Activated CD8-positive, alpha-beta T cell treated with anti-CD3 and anti-CD28 coated beads, Interleukin-2, amount 10 ng/mL, durations not matched to agents 7 days and 5 days (primary cell): Measurements from ENCODE around the gene ZNF3. TPM values are rescaled to one million over a fixed set of nuclear protein-coding genes. Genes with fewer than 3 reads are reported as not detected.

ENCODE experiments used
- ATAC-seq: fragments of 150-1000 bp; cut with Tn5 transposase; one replicate; pipeline ENCODE4 v1.10.0; 2021; ENCODE audit warnings: moderate library complexity
- CTCF ChIA-PET: fragments of 350-600 bp; sonication (Branson Sonifier 250); formaldehyde crosslinking; loops from one replicate; lab custom pipeline; 2021; ENCODE audit warnings: antibody characterized with exemption; lab: Charles Lee
- POLR2A ChIA-PET: fragments of 350-600 bp; sonication (Branson Sonifier 250); formaldehyde crosslinking; loops from one replicate; lab custom pipeline; 2021; ENCODE audit warnings: antibody characterized with exemption; lab: Charles Lee
- DNase-seq: peaks from one replicate; pipeline ENCODE4 v3.0.0-alpha.2; 2020
- H3K27ac Mint-ChIP-seq: one replicate; pipeline ENCODE4 v1.8.0; 2021; ENCODE audit warnings: mild to moderate bottlenecking, mixed read lengths
- H3K27me3 Mint-ChIP-seq: one replicate; pipeline ENCODE4 v1.8.0; 2021; ENCODE audit warnings: low read depth, mixed read lengths
- H3K36me3 Mint-ChIP-seq: one replicate; pipeline ENCODE4 v1.8.0; 2021; ENCODE audit warnings: low read depth, mixed read lengths
- H3K4me1 Mint-ChIP-seq: one replicate; pipeline ENCODE4 v1.8.0; 2021; ENCODE audit warnings: low read depth, mixed read lengths
- H3K4me3 Mint-ChIP-seq: one replicate; pipeline ENCODE4 v1.8.0; 2021; ENCODE audit warnings: mild to moderate bottlenecking, mixed read lengths
- H3K9me3 Mint-ChIP-seq: one replicate; pipeline ENCODE4 v1.8.0; 2022; ENCODE audit warnings: mixed read lengths; ENCODE audit not compliant: insufficient read depth
- total RNA-seq, 2 experiments: library from RNA; stranded (reverse); gene quantifications; one replicate each; pipeline ENCODE4 v1.2.3, GENCODE V29; 2021

Gene ZNF3
- total RNA-seq, 2 experiments from 2014 or later, result 20.9 to 21.8 TPM

- ATAC-seq, result no peak
- H3K4me3 Mint-ChIP-seq, result peak overlapping the region; percentile 19
- CTCF ChIA-PET, result no interaction called here
- peak overlapping the region; percentile 25 for H3K27ac Mint-ChIP-seq
- POLR2A ChIA-PET, result interaction anchor here (1.0 to 1.9 kb wide), 2 partner anchors 14 to 72 kb away, joined by 3 to 7 read pairs; partner anchors contain the start of genes AP4M1 and MCM7
- no peaks in the 10 kb centered on the region for H3K9me3 Mint-ChIP-seq
- H3K36me3 Mint-ChIP-seq, result peaks cover 20% of the 10 kb centered on the region
- peaks cover 3% of the 10 kb centered on the region for H3K27me3 Mint-ChIP-seq
- peaks cover 45% of the 10 kb centered on the region for H3K4me1 Mint-ChIP-seq
- DNase-seq, result no peak
Measured at GRCh38 chr7:100087055-100087750, 5.7 kb upstream of the ZNF3 start.

- no peak overlapping the region for H3K4me3 Mint-ChIP-seq
- no peak overlapping the region for H3K27ac Mint-ChIP-seq
- peaks cover 3% of the 10 kb centered on the region for H3K36me3 Mint-ChIP-seq
- peaks cover 37% of the 10 kb centered on the region for H3K4me1 Mint-ChIP-seq
- CTCF ChIA-PET, result interaction anchor here (0.9 to 1.7 kb wide), 3 partner anchors 45 to 172 kb away, joined by 3 to 8 read pairs (median 4); no protein-coding TSS in a partner anchor
- no peak for DNase-seq
- H3K9me3 Mint-ChIP-seq, result no peaks in the 10 kb centered on the region
- POLR2A ChIA-PET, result interaction anchor here (1.3 kb wide), 1 partner anchor 10 kb away, joined by 3 read pairs; no protein-coding TSS in a partner anchor
- ATAC-seq, result no peak
- H3K27me3 Mint-ChIP-seq, result peaks cover 3% of the 10 kb centered on the region
Measured at GRCh38 chr7:100085515-100085914, 4.0 kb upstream of the ZNF3 start.

GRCh38 chr7:100082978-100083377, 1.5 kb upstream of the ZNF3 start:
- POLR2A ChIA-PET, result interaction anchor here (0.6 to 3.0 kb wide), 9 partner anchors 12 to 524 kb away, joined by 3 to 19 read pairs (median 4); partner anchors contain the start of genes AP4M1, MBLAC1, MCM7 and TRIM4
- ATAC-seq, result no peak
- H3K36me3 Mint-ChIP-seq, result peaks cover 9% of the 10 kb centered on the region
- DNase-seq, result no peak
- no peaks in the 10 kb centered on the region for H3K9me3 Mint-ChIP-seq
- peaks cover 31% of the 10 kb centered on the region for H3K4me1 Mint-ChIP-seq
- peak overlapping the region; percentile 82 for H3K27ac Mint-ChIP-seq
- CTCF ChIA-PET, result interaction anchor here (0.8 to 2.0 kb wide), 17 partner anchors 10 to 451 kb away, joined by 3 to 10 read pairs (median 4); partner anchors contain the start of genes AP4M1, TRIM4, ZKSCAN1 and ZSCAN21
- peaks cover 3% of the 10 kb centered on the region for H3K27me3 Mint-ChIP-seq
- H3K4me3 Mint-ChIP-seq, result peak overlapping the region; percentile 83

- ATAC-seq (no peak), DNase-seq (no peak)
- Mint-ChIP-seq H3K4me3 (peak overlapping the region; percentile 83), H3K36me3 (peaks cover 21% of the 10 kb centered on the region), H3K27ac (peak overlapping the region; percentile 72), H3K27me3 (peaks cover 3% of the 10 kb centered on the region), H3K4me1 (peaks cover 25% of the 10 kb centered on the region), H3K9me3 (no peaks in the 10 kb centered on the region)
- ChIA-PET CTCF (interaction anchor here (0.9 to 1.2 kb wide), 3 partner anchors 9 to 96 kb away, joined by 3 read pairs; partner anchors contain the start of genes GPC2 and STAG3), POLR2A (interaction anchor here (0.6 to 3.0 kb wide), 4 partner anchors 19 to 161 kb away, joined by 3 to 19 read pairs (median 4); partner anchors contain the start of genes AP4M1, MCM7, ZKSCAN1 and ZSCAN21)
Measured at GRCh38 chr7:100080907-100081534, 502 bp downstream of the ZNF3 start.

GRCh38 chr7:100079024-100079560, 2.4 kb downstream of the ZNF3 start:
- Mint-ChIP-seq H3K36me3 (peaks cover 41% of the 10 kb centered on the region), H3K27ac (peak overlapping the region; percentile 17), H3K4me1 (peaks cover 25% of the 10 kb centered on the region), H3K9me3 (no peaks in the 10 kb centered on the region), H3K27me3 (peaks cover 3% of the 10 kb centered on the region), H3K4me3 (no peak overlapping the region)
- POLR2A ChIA-PET, result no interaction called here
- CTCF ChIA-PET, result interaction anchor here (1.2 to 1.8 kb wide), 2 partner anchors 8 to 38 kb away, joined by 3 to 5 read pairs; no protein-coding TSS in a partner anchor
- ATAC-seq, result no peak
- DNase-seq, result no peak

- H3K4me3 Mint-ChIP-seq, result no peak overlapping the region
- H3K27ac Mint-ChIP-seq, result no peak overlapping the region
- peaks cover 58% of the 10 kb centered on the region for H3K36me3 Mint-ChIP-seq
- peaks cover 17% of the 10 kb centered on the region for H3K4me1 Mint-ChIP-seq
- H3K27me3 Mint-ChIP-seq, result no peaks in the 10 kb centered on the region
- no peak for ATAC-seq
- DNase-seq, result no peak
- ChIA-PET POLR2A (interaction anchor here (0.7 kb wide), 1 partner anchor 62 kb away, joined by 3 read pairs; no protein-coding TSS in a partner anchor), CTCF (interaction anchor here (0.6 to 1.1 kb wide), 2 partner anchors 13 to 97 kb away, joined by 3 to 5 read pairs; no protein-coding TSS in a partner anchor)
- peaks cover 9% of the 10 kb centered on the region for H3K9me3 Mint-ChIP-seq
Measured at GRCh38 chr7:100077205-100077604, 4.3 kb downstream of the ZNF3 start.

GRCh38 chr7:100075418-100075817, 6.1 kb downstream of the ZNF3 start:
- DNase-seq (no peak), ATAC-seq (no peak)
- Mint-ChIP-seq H3K27me3 (no peaks in the 10 kb centered on the region), H3K36me3 (peaks cover 76% of the 10 kb centered on the region), H3K27ac (no peak overlapping the region), H3K4me3 (no peak overlapping the region), H3K9me3 (peaks cover 21% of the 10 kb centered on the region), H3K4me1 (peaks cover 9% of the 10 kb centered on the region)
- ChIA-PET POLR2A (interaction anchor here (0.6 kb wide), 1 partner anchor 616 kb away, joined by 3 read pairs; no protein-coding TSS in a partner anchor), CTCF (interaction anchor here (1.2 kb wide), 1 partner anchor 14 kb away, joined by 3 read pairs; no protein-coding TSS in a partner anchor)

GRCh38 chr7:100074841-100075240, 6.7 kb downstream of the ZNF3 start:
- no peak overlapping the region for H3K4me3 Mint-ChIP-seq
- no peak for DNase-seq
- H3K9me3 Mint-ChIP-seq, result peaks cover 26% of the 10 kb centered on the region
- H3K27ac Mint-ChIP-seq, result no peak overlapping the region
- H3K36me3 Mint-ChIP-seq, result peaks cover 82% of the 10 kb centered on the region
- CTCF ChIA-PET, result no interaction called here
- POLR2A ChIA-PET, result interaction anchor here (0.6 to 0.7 kb wide), 3 partner anchors 58 to 712 kb away, joined by 3 to 4 read pairs (median 3); no protein-coding TSS in a partner anchor
- no peaks in the 10 kb centered on the region for H3K27me3 Mint-ChIP-seq
- ATAC-seq, result no peak
- H3K4me1 Mint-ChIP-seq, result peaks cover 4% of the 10 kb centered on the region

GRCh38 chr7:100072462-100072861, 9.1 kb downstream of the ZNF3 start:
- ATAC-seq, result no peak
- CTCF ChIA-PET, result interaction anchor here (1.3 to 1.5 kb wide), 2 partner anchors 10 to 22 kb away, joined by 3 to 4 read pairs; partner anchors contain the start of gene ZSCAN21
- Mint-ChIP-seq H3K4me1 (no peaks in the 10 kb centered on the region), H3K36me3 (peaks cover 83% of the 10 kb centered on the region), H3K4me3 (no peak overlapping the region), H3K27ac (no peak overlapping the region), H3K27me3 (no peaks in the 10 kb centered on the region), H3K9me3 (peaks cover 26% of the 10 kb centered on the region)
- POLR2A ChIA-PET, result interaction anchor here (1.4 kb wide), 1 partner anchor 8 kb away, joined by 5 read pairs; no protein-coding TSS in a partner anchor
- DNase-seq, result no peak

GRCh38 chr7:100071018-100071723, 10.4 kb downstream of the ZNF3 start:
- no peak for DNase-seq
- Mint-ChIP-seq H3K27ac (no peak overlapping the region), H3K27me3 (no peaks in the 10 kb centered on the region), H3K9me3 (peaks cover 26% of the 10 kb centered on the region), H3K4me1 (no peaks in the 10 kb centered on the region), H3K4me3 (no peak overlapping the region), H3K36me3 (peaks cover 76% of the 10 kb centered on the region)
- POLR2A ChIA-PET, result interaction anchor here (1.1 kb wide), 1 partner anchor 56 kb away, joined by 4 read pairs; the partner anchor contains the start of gene ZKSCAN1
- CTCF ChIA-PET, result interaction anchor here (0.8 to 1.1 kb wide), 3 partner anchors 8 to 18 kb away, joined by 3 to 5 read pairs (median 4); partner anchors contain the start of gene ZNF3
- no peak for ATAC-seq
